GM12874 (cell line): ENCODE results near the gene DDX51.

Source experiments
- CTCF ChIP-seq: IDR thresholded peaks from 2 replicates; pipeline ENCODE4 v1.5.1; 2011; ENCODE audit warnings: low read depth, mild to moderate bottlenecking, control low read depth, low read length, moderate library complexity; ENCODE audit not compliant: insufficient read depth

Gene DDX51

GRCh38 chr12:132147423-132148367, 3.6 kb upstream of the DDX51 start:
- TF ChIP-seq CTCF = no peak

GRCh38 chr12:132146772-132147422, 2.8 kb upstream of the DDX51 start:
- TF ChIP-seq CTCF = no peak

- no peak for TF ChIP-seq CTCF
Measured at GRCh38 chr12:132146098-132146497, 2.0 kb upstream of the DDX51 start.

GRCh38 chr12:132145334-132145733, 1.2 kb upstream of the DDX51 start:
- TF ChIP-seq CTCF = no peak

GRCh38 chr12:132144810-132145168, 670 bp upstream of the DDX51 start:
- TF ChIP-seq CTCF = no peak

- no peak for TF ChIP-seq CTCF
Measured at GRCh38 chr12:132143336-132144071, 615 bp downstream of the DDX51 start.
